Measurements from ENCODE around the gene SUCO.

GRCh38 chr1:172589553-172589952 is 56.6 kb downstream of the SUCO start:
- TF ChIP-seq CTCF (optimal IDR thresholded peaks at IDR 0.05 in 1 of 3, IDR thresholded peaks at IDR 0.05 in 1 of 3, conservative IDR thresholded peaks at IDR 0.05 in 1 of 3; ENCODE audit: extremely low read depth in 1 of 3, insufficient read depth in 2 of 3, low read length in 3 of 3) (no peak), EZH2 (IDR thresholded peaks at IDR 0.05; ENCODE audit: low read length) (no peak)

Data from keratinocyte (primary cell).